Posterior cingulate gyrus (tissue), 11 donors: ENCODE data around the gene PCDHAC2.

Source experiments
- DNase-seq, 10 donors: peaks; one replicate each; pipeline versions ENCODE4 v3.0.0 to v3.0.0-alpha.2; 2020 to 2021; ENCODE audit warnings: mixed read lengths in 3 of 10
- intact Hi-C: fragments of 100-400 bp; cut with DNase I; formaldehyde crosslinking; loops from one replicate; pipeline ENCODE4 v1.15.1; 2023

The PCDHAC2 gene

GRCh38 chr5:140966293-140967225 is at the start of gene PCDHAC2:
Gene PCDHAC2, plus strand, starts transcription at chr5:140966476. Its CDS starts 291 bp downstream, at chr5:140966767.
- intact Hi-C loops: loop anchor here (5.0 kb wide), 1 partner anchor 71 kb away; no protein-coding TSS in a partner anchor
- DNase-seq: peak; percentile 55 to 95 (median 70)

GRCh38 chr5:140923601-140924000 is 42.7 kb upstream of the PCDHAC2 start:
- DNase-seq: no peak
- intact Hi-C loops: no loop called here

- DNase-seq: peak in 4 of 10 donors; percentile 3 to 87 (median 38)
- intact Hi-C loops: loop anchor here (1.0 to 5.0 kb wide), 3 partner anchors 43 to 114 kb away; partner anchors contain the start of gene PCDHA13
Observed at GRCh38 chr5:140925806-140926442, 40.4 kb upstream of the PCDHAC2 start, which contains the start of gene PCDHAC1. Gene PCDHAC1, plus strand, starts transcription at chr5:140926299. Its CDS starts 594 bp downstream, at chr5:140926893.

- intact Hi-C loops: loop anchor here (1.0 to 5.0 kb wide), 3 partner anchors 44 to 114 kb away; partner anchors contain the start of gene PCDHA13
Observed at GRCh38 chr5:140926443-140927227, 39.6 kb upstream of the PCDHAC2 start.

GRCh38 chr5:140927228-140927573 is 39.1 kb upstream of the PCDHAC2 start:
- DNase-seq: no peak
- intact Hi-C loops: loop anchor here (2.0 to 5.0 kb wide), 2 partner anchors 44 to 45 kb away; partner anchors contain the start of gene PCDHA13

More at GRCh38 chr5:140926443-140927227, 39.6 kb upstream of the PCDHAC2 start:
- peak; percentile 67 to 97 (median 84) for DNase-seq

- no peak for DNase-seq
- intact Hi-C loops: no loop called here
Observed at GRCh38 chr5:140934964-140935606, 31.2 kb upstream of the PCDHAC2 start.

GRCh38 chr5:140946578-140946977 is 19.7 kb upstream of the PCDHAC2 start:
- DNase-seq: no peak
- intact Hi-C loops: no loop called here

- intact Hi-C loops: no loop called here
- DNase-seq: no peak
Observed at GRCh38 chr5:140951636-140952035, 14.6 kb upstream of the PCDHAC2 start.

- intact Hi-C loops: no loop called here
- no peak for DNase-seq
Observed at GRCh38 chr5:140953234-140953633, 13.0 kb upstream of the PCDHAC2 start.

GRCh38 chr5:140962190-140962589 is 4.1 kb upstream of the PCDHAC2 start:
- no peak for DNase-seq
- intact Hi-C loops: no loop called here

GRCh38 chr5:140964356-140964755 is 1.9 kb upstream of the PCDHAC2 start:
- intact Hi-C loops: no loop called here
- no peak for DNase-seq

GRCh38 chr5:140965905-140966292 is 377 bp upstream of the PCDHAC2 start:
- intact Hi-C loops: loop anchor here (5.0 kb wide), 1 partner anchor 71 kb away; no protein-coding TSS in a partner anchor
- DNase-seq: peak in 5 of 10 donors; percentile 24 to 78 (median 72)

GRCh38 chr5:140967226-140967893 is 1.1 kb downstream of the PCDHAC2 start:
- DNase-seq: peak in 2 of 10 donors; percentile 72 to 89
- intact Hi-C loops: loop anchor here (5.0 kb wide), 1 partner anchor 70 kb away; no protein-coding TSS in a partner anchor

GRCh38 chr5:140969880-140970279 is 3.6 kb downstream of the PCDHAC2 start:
- no peak for DNase-seq

GRCh38 chr5:140973550-140973949 is 7.3 kb downstream of the PCDHAC2 start:
- intact Hi-C loops: loop anchor here (5.0 kb wide), 1 partner anchor 46 kb away; the partner anchor contains the start of gene PCDHAC1

More at GRCh38 chr5:140969880-140970279, 3.6 kb downstream of the PCDHAC2 start:
- intact Hi-C loops: loop anchor here (5.0 kb wide), 2 partner anchors 43 to 67 kb away; partner anchors contain the start of gene PCDHAC1

GRCh38 chr5:140977003-140977402 is 10.7 kb downstream of the PCDHAC2 start:
- intact Hi-C loops: no loop called here
- DNase-seq: no peak

More at GRCh38 chr5:140973550-140973949, 7.3 kb downstream of the PCDHAC2 start:
- no peak for DNase-seq

- no peak for DNase-seq
- intact Hi-C loops: no loop called here
Observed at GRCh38 chr5:140978260-140978659, 12.0 kb downstream of the PCDHAC2 start.

GRCh38 chr5:140978983-140979382 is 12.7 kb downstream of the PCDHAC2 start:
- intact Hi-C loops: no loop called here

More at GRCh38 chr5:140978983-140979382, 12.7 kb downstream of the PCDHAC2 start:
- DNase-seq: no peak
